H1 (cell line): ENCODE measurements around the gene ARHGAP35. TPM values are rescaled to one million over a fixed set of nuclear protein-coding genes. Genes with fewer than 3 reads are reported as not detected.

Experiments
- CTCF ChIA-PET: fragments of 300-600 bp; sonication (Branson Sonifier 250); formaldehyde crosslinking; loops from one replicate; lab custom pipeline; 2021; ENCODE audit not compliant: partially characterized antibody; lab: Charles Lee
- POLR2A ChIA-PET: fragments of 300-600 bp; sonication (Branson Sonifier 250); formaldehyde crosslinking; loops from one replicate; lab custom pipeline; 2021; ENCODE audit warnings: inconsistent platforms; ENCODE audit not compliant: partially characterized antibody; lab: Charles Lee
- DNase-seq, 2 experiments: peaks; one replicate each; pipeline versions ENCODE4 v3.0.0 to v3.0.0-alpha.2; 2010 to 2022; ENCODE audit warnings: low spot score in 2 of 2, low read depth in 1 of 2, mixed read lengths in 1 of 2
- FAIRE-seq: peaks from 2 replicates; lab custom pipeline; 2011; peaks lifted over from hg19 to GRCh38; lab: Jason Lieb, UNC
- H2AFZ ChIP-seq: 2 replicates; pipeline ENCODE4 v1.8.1; 2012; ENCODE audit warnings: low read length, inconsistent platforms
- H2AK5ac ChIP-seq: 2 replicates; pipeline ENCODE4 v1.6.1; 2013; ENCODE audit warnings: low read depth, low read length
- H2BK120ac ChIP-seq: replicated peaks from 2 replicates; pipeline ENCODE3; 2013; ENCODE audit warnings: low read depth, low read length, inconsistent platforms
- H2BK12ac ChIP-seq: 2 replicates; pipeline ENCODE4 v1.6.1; 2013; ENCODE audit warnings: low read depth, low read length
- H2BK15ac ChIP-seq: 2 replicates; pipeline ENCODE4 v1.6.1; 2013; ENCODE audit warnings: low read length
- H2BK20ac ChIP-seq: 2 replicates; pipeline ENCODE4 v1.6.1; 2013; ENCODE audit warnings: low read length
- H2BK5ac ChIP-seq: 2 replicates; pipeline ENCODE4 v1.6.1; 2013; ENCODE audit warnings: low read depth, low read length
- H3K14ac ChIP-seq: 2 replicates; pipeline ENCODE4 v1.6.1; 2013; ENCODE audit warnings: inconsistent platforms; ENCODE audit not compliant: insufficient read length
- H3K18ac ChIP-seq: 2 replicates; pipeline ENCODE4 v1.6.1; 2013; ENCODE audit warnings: low read length; ENCODE audit errors: extremely low read depth
- H3K23ac ChIP-seq: 2 replicates; pipeline ENCODE4 v1.6.1; 2013; ENCODE audit warnings: inconsistent platforms; ENCODE audit not compliant: insufficient read length
- H3K23me2 ChIP-seq: 2 replicates; pipeline ENCODE4 v1.6.1; 2013; ENCODE audit warnings: low read depth, low read length
- H3K27ac ChIP-seq: 2 replicates; pipeline ENCODE4 v1.6.1; 2011; ENCODE audit warnings: low read depth, low read length, inconsistent platforms
- H3K27me3 ChIP-seq, 4 experiments: replicated peaks in 1 of 4; 1 replicate in 1 of 4; 2 replicates in 3 of 4; pipeline versions ENCODE4 v1.6.1 to v1.8.1; 2011 to 2013; ENCODE audit warnings: low read length in 3 of 4, mild to moderate bottlenecking in 3 of 4, inconsistent platforms in 2 of 4, mixed read lengths in 2 of 4, moderate library complexity in 1 of 4; ENCODE audit not compliant: control insufficient read depth in 3 of 4, insufficient read depth in 3 of 4; ENCODE audit errors: extremely low read depth in 1 of 4
- H3K36me3 ChIP-seq, 4 experiments: 2 replicates each; pipeline versions ENCODE4 v1.6.1 to v1.8.1; 2011 to 2013; ENCODE audit warnings: mild to moderate bottlenecking in 4 of 4, low read length in 3 of 4, moderate library complexity in 2 of 4, control low read depth in 1 of 4, inconsistent platforms in 1 of 4; ENCODE audit not compliant: insufficient read depth in 4 of 4, control insufficient read depth in 2 of 4
- H3K4ac ChIP-seq: replicated peaks from 2 replicates; pipeline ENCODE3; 2013; ENCODE audit warnings: low read length, low read depth, mixed read lengths, inconsistent platforms; ENCODE audit not compliant: insufficient read length
- H3K4me1 ChIP-seq, 4 experiments: replicated peaks in 1 of 4; 1 replicate in 1 of 4; 2 replicates in 3 of 4; pipeline versions ENCODE4 v1.6.1 to v1.8.1; 2011 to 2013; ENCODE audit warnings: low read length in 3 of 4, inconsistent platforms in 2 of 4, mixed read lengths in 1 of 4; ENCODE audit not compliant: insufficient read depth in 4 of 4, control insufficient read depth in 3 of 4
- H3K4me2 ChIP-seq, 2 experiments: 2 replicates each; pipeline versions ENCODE4 v1.6.1 to v1.8.1; 2011 to 2013; ENCODE audit warnings: low read depth in 2 of 2, low read length in 2 of 2, control low read depth in 1 of 2, inconsistent platforms in 1 of 2, mild to moderate bottlenecking in 1 of 2; ENCODE audit not compliant: insufficient read depth in 1 of 2
- H3K4me3 ChIP-seq, 4 experiments: fragments of 200-600, 300-600 bp in 1 of 4; sonication (generic), shearing (Covaris generic), sonication (Bioruptor Twin) in 1 of 4; 2 replicates each; pipeline versions ENCODE4 v1.5.1 to v1.8.1; 2011 to 2016; ENCODE audit warnings: low read length in 4 of 4, low read depth in 3 of 4, control low read depth in 2 of 4, inconsistent platforms in 2 of 4, mild to moderate bottlenecking in 2 of 4, mixed read lengths in 1 of 4, moderate library complexity in 1 of 4; ENCODE audit not compliant: insufficient read depth in 2 of 4; ENCODE audit errors: extremely low read depth in 1 of 4
- H3K56ac ChIP-seq: replicated peaks from 2 replicates; pipeline ENCODE3; 2013; ENCODE audit warnings: low read depth, mild to moderate bottlenecking, mixed read lengths, low read length, inconsistent platforms; ENCODE audit not compliant: insufficient read length
- H3K79me1 ChIP-seq: 2 replicates; pipeline ENCODE4 v1.6.1; 2013; ENCODE audit warnings: low read depth, low read length, control low read depth
- H3K79me2 ChIP-seq, 2 experiments: 2 replicates each; pipeline versions ENCODE4 v1.6.1 to v1.8.1; 2012 to 2013; ENCODE audit warnings: low read length in 2 of 2, mild to moderate bottlenecking in 2 of 2, inconsistent platforms in 1 of 2; ENCODE audit not compliant: insufficient read depth in 2 of 2, control insufficient read depth in 1 of 2
- H3K9ac ChIP-seq, 4 experiments: replicated peaks in 1 of 4; 1 replicate in 1 of 4; 2 replicates in 3 of 4; pipeline versions ENCODE4 v1.6.1 to v1.8.1; 2011 to 2013; ENCODE audit warnings: low read depth in 3 of 4, low read length in 3 of 4, control low read depth in 2 of 4, mild to moderate bottlenecking in 2 of 4, moderate library complexity in 2 of 4, inconsistent platforms in 1 of 4; ENCODE audit errors: extremely low read depth in 1 of 4
- H3K9me3 ChIP-seq, 2 experiments: 2 replicates each; pipeline versions ENCODE4 v1.6.1 to v1.8.1; 2012 to 2013; ENCODE audit warnings: mild to moderate bottlenecking in 2 of 2, moderate library complexity in 2 of 2, control low read depth in 1 of 2, inconsistent platforms in 1 of 2, low read depth in 1 of 2, low read length in 1 of 2, mixed read lengths in 1 of 2; ENCODE audit not compliant: insufficient read depth in 2 of 2
- H4K20me1 ChIP-seq, 2 experiments: replicated peaks in 1 of 2; 2 replicates each; pipeline versions ENCODE3 to v1.8.1; 2011 to 2013; ENCODE audit warnings: inconsistent platforms in 2 of 2, low read length in 2 of 2, mild to moderate bottlenecking in 1 of 2; ENCODE audit not compliant: insufficient read depth in 2 of 2, control insufficient read depth in 1 of 2
- H4K5ac ChIP-seq: 2 replicates; pipeline ENCODE4 v1.6.1; 2013; ENCODE audit warnings: low read length, low read depth, mixed read lengths, inconsistent platforms; ENCODE audit not compliant: insufficient read length
- H4K8ac ChIP-seq: 2 replicates; pipeline ENCODE4 v1.8.0; 2013; ENCODE audit warnings: mild to moderate bottlenecking, moderate library complexity, low read length, inconsistent platforms; ENCODE audit not compliant: insufficient read depth; ENCODE audit errors: extremely low read depth
- H4K91ac ChIP-seq: replicated peaks from 2 replicates; pipeline ENCODE3; 2013; ENCODE audit warnings: low read length, mixed read lengths, inconsistent platforms; ENCODE audit not compliant: insufficient read length
- CREB1 ChIP-seq: IDR thresholded peaks from 2 replicates; pipeline ENCODE4 v1.6.1; 2012; ENCODE audit warnings: inconsistent platforms
- EGR1 ChIP-seq: IDR thresholded peaks from 2 replicates; pipeline ENCODE4 v1.6.1; 2011; ENCODE audit warnings: low read depth, low read length, borderline replicate concordance
- EP300 ChIP-seq, 2 experiments: IDR thresholded peaks; 1 replicate in 1 of 2; 2 replicates in 1 of 2; pipeline ENCODE4 v1.6.1; 2011 to 2012; ENCODE audit warnings: low read depth in 2 of 2, low read length in 2 of 2, mild to moderate bottlenecking in 2 of 2, borderline replicate concordance in 1 of 2, inconsistent platforms in 1 of 2, moderate library complexity in 1 of 2
- JUN ChIP-seq: IDR thresholded peaks from 2 replicates; pipeline ENCODE4 v1.6.1; 2011; ENCODE audit warnings: low read depth, mild to moderate bottlenecking, improper control_type of control experiment, low read length
- JUND ChIP-seq: IDR thresholded peaks from 2 replicates; pipeline ENCODE4 v1.6.1; 2011; ENCODE audit warnings: mild to moderate bottlenecking, improper control_type of control experiment, low read length
- MAFK ChIP-seq: IDR thresholded peaks from 2 replicates; pipeline ENCODE4 v1.6.1; 2012; ENCODE audit warnings: low read depth, mild to moderate bottlenecking, improper control_type of control experiment, low read length
- NANOG ChIP-seq: IDR thresholded peaks from 2 replicates; pipeline ENCODE4 v1.6.1; 2011; ENCODE audit warnings: low read length, low read depth, mild to moderate bottlenecking, inconsistent platforms; ENCODE audit not compliant: insufficient read depth, poor library complexity, severe bottlenecking
- NRF1 ChIP-seq: IDR thresholded peaks from 2 replicates; pipeline ENCODE4 v1.6.1; 2011; ENCODE audit warnings: mild to moderate bottlenecking, low read depth, low read length, improper control_type of control experiment
- POLR2A ChIP-seq, 2 experiments: IDR thresholded peaks; 1 replicate in 1 of 2; 2 replicates in 1 of 2; pipeline ENCODE4 v1.6.1; 2011; ENCODE audit warnings: low read depth in 2 of 2, low read length in 2 of 2, mild to moderate bottlenecking in 2 of 2; ENCODE audit errors: control extremely low read depth in 1 of 2
- POU5F1 ChIP-seq: IDR thresholded peaks from 2 replicates; pipeline ENCODE4 v1.6.1; 2011; ENCODE audit warnings: low read depth, mild to moderate bottlenecking, low read length, moderate library complexity
- SIRT6 ChIP-seq: IDR thresholded peaks from one replicate; pipeline ENCODE4 v1.7.1; 2012; ENCODE audit warnings: low read length, inconsistent platforms
- SP2 ChIP-seq: IDR thresholded peaks from 2 replicates; pipeline ENCODE4 v1.6.1; 2012; ENCODE audit warnings: mild to moderate bottlenecking, low read length, inconsistent platforms
- TBP ChIP-seq: IDR thresholded peaks from 2 replicates; pipeline ENCODE4 v1.6.1; 2011; ENCODE audit warnings: low read depth, low read length, improper control_type of control experiment
- TCF12 ChIP-seq: IDR thresholded peaks from 2 replicates; pipeline ENCODE4 v1.6.1; 2011; ENCODE audit warnings: low read depth, mild to moderate bottlenecking, low read length
- YY1 ChIP-seq: IDR thresholded peaks from 2 replicates; pipeline ENCODE4 v1.6.1; 2011; ENCODE audit warnings: low read depth, mild to moderate bottlenecking, low read length
- ZNF274 ChIP-seq: IDR thresholded peaks from 2 replicates; pipeline ENCODE4 v1.7.0; 2012; ENCODE audit warnings: low read length, borderline replicate concordance; ENCODE audit errors: extremely low read depth
- WGBS, 2 experiments: shearing (Covaris generic) in 1 of 2; methylation state at CpG; one replicate each; pipeline versions ENCODE4 v1.1.6 to v1.1.7; 2013 to 2015; ENCODE audit warnings: low lambda C conversion rate in 2 of 2, mixed read lengths in 2 of 2, inconsistent platforms in 1 of 2, low coverage in 1 of 2, missing lambda C conversion rate in 1 of 2; ENCODE audit not compliant: insufficient replicate concordance in 2 of 2, insufficient coverage in 1 of 2, insufficient read length in 1 of 2; ENCODE audit errors: extremely low coverage in 1 of 2, missing lambda C conversion rate in 1 of 2; 5-methylcytosine and 5-hydroxymethylcytosine counted together
- polyA plus RNA-seq, 7 experiments: library from polyadenylated mRNA; depleted of rRNA in 3 of 7; stranded (reverse) in 5 of 7; unstranded in 2 of 7; fragments of >200 nt in 5 of 7; fragments of 200-250 nt in 2 of 7; gene quantifications; 1 replicate in 5 of 7; 2 replicates in 1 of 7; 4 replicates in 1 of 7; pipeline versions ENCODE4 v1.2.1 to v1.2.3, GENCODE V29; 2011 to 2013; ENCODE audit warnings: missing spikeins in 2 of 7, mixed read lengths in 2 of 7
- total RNA-seq: library from RNA; stranded (reverse); fragmentation: NEBNext Ultra II Directional; extraction: Animal tissue kit (Norgen Biotek cat#: 25700); gene quantifications from 2 replicates; pipeline ENCODE4 v1.2.1, GENCODE V29; 2021

Gene ARHGAP35
- total and polyA plus RNA-seq, 2 of the 8 experiments (the other 6 are each of a cell fraction or from before 2014, with no cell fraction given): 29.7 to 64.5 TPM

DNA sequence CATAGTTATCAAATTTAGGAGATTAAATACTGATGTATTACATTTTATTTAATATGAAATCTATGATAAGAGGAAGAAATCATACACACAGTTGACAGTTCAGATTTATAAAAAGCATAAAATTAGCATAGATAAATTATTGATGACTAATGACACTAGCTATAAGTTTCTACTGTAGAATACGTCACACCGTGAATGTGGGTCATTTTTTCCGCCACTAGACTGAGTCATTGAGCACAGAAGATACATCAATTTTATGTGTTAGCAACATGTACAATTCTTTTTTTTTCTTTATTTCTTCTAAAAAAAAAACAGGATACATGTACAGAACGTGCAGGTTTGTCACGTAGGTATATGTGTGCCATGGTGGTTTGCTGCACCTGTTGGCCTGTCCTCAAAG, 32.3 kb upstream of the ARHGAP35 start:
- POLR2A ChIA-PET: interaction anchor here (0.7 to 2.8 kb wide), 6 partner anchors 15 to 1599 kb away, joined by 3 to 12 read pairs (median 5); partner anchors contain the start of gene SLC1A5
- no peaks in the 10 kb centered on the region for H4K20me1 ChIP-seq
- no peaks in the 10 kb centered on the region for H3K9me3 ChIP-seq
- no peak overlapping the region for H3K4ac ChIP-seq
- H3K79me2 ChIP-seq: no peaks in the 10 kb centered on the region
- no peaks in the 10 kb centered on the region for H3K36me3 ChIP-seq
- H4K5ac ChIP-seq: no peak overlapping the region
- H2BK12ac ChIP-seq: no peak overlapping the region
- 93% methylated on average over 5 of the region's 5 CpGs; no CpG with 5 or more reads in 1 of the 2 experiments for WGBS, 2 experiments
- peaks cover 1% of the 10 kb centered on the region; the same call in 1 of the 2 replicates for H3K23me2 ChIP-seq
- no peak overlapping the region for H3K4me3 ChIP-seq
- no peak overlapping the region for H4K8ac ChIP-seq
- H3K14ac ChIP-seq: no peak overlapping the region
- FAIRE-seq: no peak
- H2BK15ac ChIP-seq: no peak overlapping the region
- no peak overlapping the region for H2AK5ac ChIP-seq
- no peak overlapping the region for H4K91ac ChIP-seq
- CTCF ChIA-PET: interaction anchor here (1.0 to 3.5 kb wide), 4 partner anchors 12 to 162 kb away, joined by 4 to 11 read pairs (median 5); no protein-coding TSS in a partner anchor
- no peak for DNase-seq
- no peak overlapping the region for H2BK5ac ChIP-seq
- no peak overlapping the region for H2BK20ac ChIP-seq
- H2BK120ac ChIP-seq: no peak overlapping the region
- H3K27ac ChIP-seq: no peak overlapping the region
- H3K9ac ChIP-seq: no peak overlapping the region
- H3K23ac ChIP-seq: no peak overlapping the region
- H3K79me1 ChIP-seq: no peaks in the 10 kb centered on the region
- no peak overlapping the region for H3K56ac ChIP-seq
- H3K4me2 ChIP-seq: no peak overlapping the region
- H3K18ac ChIP-seq: no peak overlapping the region
- H2AFZ ChIP-seq: no peak overlapping the region
- H3K27me3 ChIP-seq: no peaks in the 10 kb centered on the region
- H3K4me1 ChIP-seq: 0 out of 7 replicates have a peak, but pooled peaks cover 0 to 2% (median 0%) of the 10 kb centered on the region in 4 experiments
- TF ChIP-seq SIRT6: no peak
- TF ChIP-seq SP2: no peak
- no peak for TF ChIP-seq NRF1
- TF ChIP-seq POLR2A (IDR thresholded peaks at IDR 0.05; ENCODE audit: control extremely low read depth in 1 of 2, low read depth in 2 of 2, low read length in 2 of 2): no peak
- no peak for TF ChIP-seq TCF12
- no peak for TF ChIP-seq MAFK
- no peak for TF ChIP-seq EP300 (IDR thresholded peaks at IDR 0.05; ENCODE audit: borderline replicate concordance in 1 of 2, low read depth in 2 of 2, low read length in 2 of 2)
- no peak for TF ChIP-seq JUND
- TF ChIP-seq EGR1: no peak
- no peak for TF ChIP-seq JUN
- no peak for TF ChIP-seq CREB1
- no peak for TF ChIP-seq ZNF274
- TF ChIP-seq NANOG: no peak
- TF ChIP-seq YY1: no peak
- no peak for TF ChIP-seq TBP
- no peak for TF ChIP-seq POU5F1
